H1 (cell line): ENCODE results near the gene CCDC33. TPM values are rescaled to one million over a fixed set of nuclear protein-coding genes. Genes with fewer than 3 reads are reported as not detected.

Source experiments
- ASH2L ChIP-seq: fragments of 200-600, 300-600 bp; sonication (generic); IDR thresholded peaks from one replicate; pipeline ENCODE4 v1.7.1; 2017; ENCODE audit warnings: low read length
- CBX5 ChIP-seq: fragments of 300-800, 300-1000 bp; sonication (generic); IDR thresholded peaks from 2 replicates; pipeline ENCODE4 v1.7.1; 2016; ENCODE audit warnings: antibody characterized with exemption, low read length, low read depth
- EZH2 ChIP-seq: fragments of 200-600 bp; sonication (generic); IDR thresholded peaks from 2 replicates; pipeline ENCODE4 v1.7.1; 2012; ENCODE audit warnings: low read depth, mild to moderate bottlenecking, moderate library complexity, low read length, inconsistent platforms; ENCODE audit not compliant: severe bottlenecking
- JUND ChIP-seq: IDR thresholded peaks from 2 replicates; pipeline ENCODE4 v1.6.1; 2011; ENCODE audit warnings: mild to moderate bottlenecking, improper control_type of control experiment, low read length
- KDM1A ChIP-seq: fragments of 200-600, 300-600 bp; sonication (generic); IDR thresholded peaks from 2 replicates; pipeline ENCODE4 v1.7.1; 2016; ENCODE audit warnings: mild to moderate bottlenecking, low read length, borderline replicate concordance
- NANOG ChIP-seq: IDR thresholded peaks from 2 replicates; pipeline ENCODE4 v1.6.1; 2011; ENCODE audit warnings: low read length, low read depth, mild to moderate bottlenecking, inconsistent platforms; ENCODE audit not compliant: insufficient read depth, poor library complexity, severe bottlenecking
- RBBP5 ChIP-seq: IDR thresholded peaks from 2 replicates; pipeline ENCODE4 v1.7.1; 2012; ENCODE audit warnings: low read depth, mild to moderate bottlenecking, inconsistent platforms, low read length, moderate library complexity, borderline replicate concordance
- SP1 ChIP-seq: IDR thresholded peaks from 2 replicates; pipeline ENCODE4 v1.6.1; 2011; ENCODE audit warnings: low read depth, low read length
- SP4 ChIP-seq: IDR thresholded peaks from 2 replicates; pipeline ENCODE4 v1.6.1; 2012; ENCODE audit warnings: low read length, inconsistent platforms
- SRF ChIP-seq: IDR thresholded peaks from 2 replicates; pipeline ENCODE4 v1.6.1; 2011; ENCODE audit warnings: mild to moderate bottlenecking, low read depth, low read length, moderate library complexity
- polyA plus RNA-seq, 7 experiments: library from polyadenylated mRNA; depleted of rRNA in 3 of 7; stranded (reverse) in 5 of 7; unstranded in 2 of 7; fragments of >200 nt in 5 of 7; fragments of 200-250 nt in 2 of 7; gene quantifications; 1 replicate in 5 of 7; 2 replicates in 1 of 7; 4 replicates in 1 of 7; pipeline versions ENCODE4 v1.2.1 to v1.2.3, GENCODE V29; 2011 to 2013; ENCODE audit warnings: missing spikeins in 2 of 7, mixed read lengths in 2 of 7
- total RNA-seq: library from RNA; stranded (reverse); fragmentation: NEBNext Ultra II Directional; extraction: Animal tissue kit (Norgen Biotek cat#: 25700); gene quantifications from 2 replicates; pipeline ENCODE4 v1.2.1, GENCODE V29; 2021

CCDC33 gene
- total and polyA plus RNA-seq, 2 of the 8 experiments (the other 6 are each of a cell fraction or from before 2014, with no cell fraction given), result 2.0 to 2.7 TPM

GRCh38 chr15:74202452-74203401 lies 33.4 kb upstream of the CCDC33 start, which contains the start of gene STRA6 (continued):
- TF ChIP-seq EZH2 (peak; percentile 11), SRF (no peak), RBBP5 (peak; percentile 84), JUND (no peak), KDM1A (peak; percentile 65; the same call in 1 of the 2 replicates), SP4 (0 out of 2 replicates have a peak, but pooled peaks have one; percentile 83), ASH2L (peak; percentile 78), SP1 (peak; percentile 92), NANOG (no peak), CBX5 (no peak)
